T47D (cell line): Measurements from ENCODE around the gene RALY.
A peak's percentile ranks its signal among the peaks of the same experiment; 100 is the strongest.

ENCODE experiments used
- DNase-seq, 2 experiments: peaks; one replicate each; pipeline versions ENCODE4 v3.0.0 to v3.0.0-alpha.2; 2011 to 2012; ENCODE audit warnings: low read depth in 1 of 2, low spot score in 1 of 2
- JUND ChIP-seq: IDR thresholded peaks from 2 replicates; pipeline ENCODE4 v1.6.1; 2012; ENCODE audit warnings: low read depth
- in situ Hi-C: cut with HindIII; loops from 2 replicates; pipeline ENCODE4 v1.10.0; 2016; ENCODE audit warnings: low sequenced_read_pairs, low pct_unique_long_range_greater_than_20kb

The RALY gene

DNA sequence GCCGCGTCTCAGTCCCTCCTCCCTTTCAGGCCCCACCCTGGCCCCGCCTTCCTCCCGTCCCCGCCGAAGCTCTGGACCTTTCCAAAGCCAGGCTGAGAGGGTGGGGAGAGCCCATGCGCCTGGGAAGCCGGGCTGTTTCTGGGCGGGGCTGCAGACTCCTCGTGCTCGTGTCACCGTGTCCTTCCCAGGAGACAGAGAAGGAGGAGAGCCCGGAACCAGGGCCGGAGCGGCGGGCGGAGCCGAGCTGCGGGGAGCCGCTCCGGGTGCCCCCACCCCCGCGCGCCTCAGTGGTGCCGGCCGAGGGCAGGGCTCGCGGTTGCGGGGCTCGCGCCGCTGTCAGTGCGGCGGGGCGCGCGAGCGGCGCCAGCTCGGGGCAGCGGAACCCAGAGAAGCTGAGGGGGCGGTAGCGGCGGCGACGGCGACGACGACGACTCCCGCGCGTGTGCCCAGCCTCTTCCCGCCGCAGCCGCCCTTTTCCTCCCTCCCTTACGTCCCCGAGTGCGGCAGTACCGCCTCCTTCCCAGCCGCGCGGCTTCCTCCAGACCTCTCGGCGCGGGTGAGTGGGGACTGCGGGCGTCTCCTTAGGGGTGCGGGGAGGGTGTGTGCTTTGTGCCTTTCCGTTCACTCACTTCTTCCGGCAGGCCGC is at the start of gene RALY:
TSS of gene RALY (plus strand) at position 336 of the 646 bp plus-strand sequence. CDS start 78,164 bp downstream, outside the sequence.
- peak; percentile 96 to 100 for DNase-seq
- in situ Hi-C loops, result no loop called here
- no peak for TF ChIP-seq JUND

DNA sequence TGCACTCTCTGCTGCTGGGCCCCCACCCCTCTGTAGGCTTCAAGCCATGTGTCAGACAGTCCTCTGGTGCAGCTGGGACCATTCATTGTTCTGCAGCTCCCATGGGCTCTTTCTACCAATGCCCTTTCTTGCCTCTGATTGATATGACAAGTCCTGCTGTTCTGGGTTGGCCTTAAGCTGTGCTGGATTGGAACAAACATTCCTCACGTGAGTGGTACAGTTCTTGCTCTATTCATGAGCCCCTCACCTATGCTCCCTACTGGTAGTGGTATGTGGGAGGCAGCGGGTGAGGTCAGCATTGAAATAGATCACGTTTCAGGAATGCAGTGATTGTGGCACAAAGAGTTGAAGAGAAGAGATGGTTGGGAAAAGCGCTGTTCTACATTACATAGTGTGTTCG is 48.8 kb upstream of the RALY start:
- TF ChIP-seq JUND, result no peak
- no peak for DNase-seq
- in situ Hi-C loops, result no loop called here

DNA sequence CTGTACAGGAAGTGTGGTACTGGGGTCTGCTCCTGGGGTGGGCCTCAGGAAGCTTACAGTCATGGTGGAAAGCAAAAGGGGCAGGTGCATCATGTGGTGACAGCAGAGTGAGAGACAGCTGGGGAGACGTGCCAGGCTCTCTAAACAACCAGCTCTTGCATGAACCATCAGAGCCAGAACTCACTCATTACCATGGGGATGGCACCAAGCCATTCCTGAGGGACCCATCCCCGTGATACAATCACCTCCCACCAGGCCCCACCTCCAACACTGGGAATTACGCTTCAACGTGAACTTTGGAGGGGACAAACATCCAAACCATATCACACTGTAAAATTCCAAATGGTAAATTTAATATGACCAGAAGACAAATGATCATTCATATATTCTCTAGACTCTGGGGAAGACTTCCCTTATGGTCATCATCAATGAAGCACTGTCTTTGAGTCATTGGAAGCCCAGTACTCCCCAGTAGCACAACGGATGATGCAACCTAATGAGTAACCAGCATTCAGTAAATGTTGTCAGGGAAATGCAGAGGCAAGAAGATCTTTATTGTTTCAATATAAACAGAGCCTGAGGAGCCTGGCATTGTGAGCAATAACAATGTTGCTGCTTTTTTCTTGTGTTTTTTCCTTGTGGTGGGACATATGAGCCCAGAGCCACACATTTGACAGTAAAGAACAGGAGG is 48.2 kb upstream of the RALY start:
- no peak for TF ChIP-seq JUND
- in situ Hi-C loops, result no loop called here
- DNase-seq, result no peak

DNA sequence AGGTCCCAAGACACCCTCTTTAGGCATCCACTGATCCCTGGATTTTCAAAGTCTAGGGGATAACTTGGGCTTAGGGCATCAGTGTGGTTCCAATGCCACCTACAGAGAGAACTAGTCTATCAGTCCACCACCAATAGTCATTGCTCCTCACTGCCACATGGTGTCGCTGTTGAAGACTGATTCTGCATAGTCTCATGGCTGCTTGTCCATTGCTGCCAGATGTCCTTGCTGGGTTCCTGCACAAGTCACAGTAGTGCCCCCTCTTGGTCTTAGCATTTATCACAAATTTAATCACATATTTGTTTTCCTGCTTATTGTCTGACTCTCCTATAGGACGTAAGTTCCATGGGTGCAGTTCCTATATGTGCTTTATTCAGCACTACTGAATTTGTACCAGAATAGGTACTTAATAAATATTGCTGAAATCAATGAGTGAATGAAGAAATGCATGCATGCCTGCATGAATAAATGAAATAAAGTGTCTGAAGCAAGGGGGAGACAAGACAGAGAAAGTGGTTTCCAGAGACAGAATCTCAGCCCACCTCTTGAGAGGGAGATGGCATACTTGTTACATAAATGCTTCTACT is 45.9 kb upstream of the RALY start:
- in situ Hi-C loops, result no loop called here
- TF ChIP-seq JUND, result no peak
- peak; percentile 38 to 88 for DNase-seq

DNA sequence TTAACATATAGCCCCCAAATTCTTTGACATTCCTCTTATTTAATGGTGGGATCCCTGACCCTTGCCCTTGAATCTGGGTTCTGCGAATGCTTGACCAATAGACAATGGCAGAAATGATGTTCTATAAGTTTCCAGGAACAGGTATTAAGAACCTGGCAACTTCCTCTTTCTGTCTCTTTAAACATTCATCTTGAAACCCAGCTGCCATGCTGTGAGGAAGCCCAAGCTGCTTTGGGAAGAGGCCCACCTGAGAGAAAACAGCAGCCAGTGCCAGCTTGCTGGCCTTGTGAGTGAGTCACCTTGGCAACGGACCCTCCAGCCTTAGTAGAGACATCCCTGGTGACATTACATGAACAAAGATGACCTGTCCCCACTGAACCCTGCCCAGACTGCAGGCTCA is 45.2 kb upstream of the RALY start:
- TF ChIP-seq JUND, result no peak
- in situ Hi-C loops, result no loop called here
- no peak for DNase-seq

DNA sequence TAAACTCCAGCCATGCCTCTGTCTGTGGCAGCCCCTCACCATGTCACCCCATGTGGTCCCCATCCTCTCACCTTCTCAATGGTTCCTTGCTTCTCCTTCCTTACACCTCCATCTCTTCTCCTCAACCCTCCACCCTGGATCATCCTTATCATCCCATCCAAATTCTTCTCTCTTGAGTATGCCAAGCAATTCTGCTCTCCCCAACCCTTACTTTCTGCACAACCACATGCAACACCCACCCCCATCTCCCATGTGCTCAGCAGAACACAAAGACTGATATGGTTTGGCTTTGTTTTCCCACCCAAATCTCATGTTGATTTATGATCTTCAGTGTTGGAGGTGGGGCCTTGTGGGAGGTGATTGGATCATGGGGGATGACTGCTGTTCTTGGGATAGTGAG is 42.5 kb upstream of the RALY start:
- no peak for TF ChIP-seq JUND
- in situ Hi-C loops, result no loop called here
- no peak for DNase-seq

DNA sequence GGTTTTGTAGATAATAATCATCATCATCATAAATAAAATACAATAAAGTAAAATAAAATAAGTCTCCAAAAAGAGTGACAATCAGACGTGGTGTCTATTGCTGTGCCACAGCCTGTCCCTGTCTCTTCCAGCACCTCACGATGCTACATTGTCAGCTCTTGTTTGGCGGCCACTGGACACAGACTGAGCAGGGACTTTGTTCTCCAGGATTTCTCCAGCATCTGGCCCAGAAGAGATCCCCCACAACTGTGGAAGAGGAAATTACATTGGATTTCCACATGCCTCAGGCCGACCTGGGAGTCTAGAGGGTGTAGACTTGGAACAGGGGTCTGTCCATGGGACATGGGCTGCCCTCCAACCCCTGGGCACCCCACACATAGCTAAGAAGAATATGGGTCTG is 39.2 kb upstream of the RALY start:
- in situ Hi-C loops, result no loop called here
- DNase-seq, result no peak
- no peak for TF ChIP-seq JUND

DNA sequence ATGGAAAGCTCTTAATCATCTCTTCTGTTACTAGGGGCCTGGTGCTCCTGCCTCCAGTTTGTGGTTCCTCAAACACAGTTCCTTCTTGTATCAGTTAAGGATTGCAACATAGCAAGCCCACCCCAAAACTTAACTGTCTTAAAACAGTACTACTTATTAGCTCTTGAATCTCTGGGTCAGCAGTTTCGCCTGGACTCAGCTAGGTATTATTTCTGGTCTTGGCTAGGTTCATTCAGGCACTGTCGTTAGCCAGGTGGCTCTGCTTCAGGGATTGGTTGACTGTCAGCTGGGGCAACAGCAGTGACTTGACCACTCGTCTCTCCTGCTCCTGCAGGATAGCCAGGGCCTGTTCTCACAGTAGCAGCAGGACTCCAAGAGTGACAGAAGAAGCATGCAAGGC is 30.0 kb upstream of the RALY start:
- peak; percentile 36 to 51 for DNase-seq
- in situ Hi-C loops, result no loop called here
- no peak for TF ChIP-seq JUND

DNA sequence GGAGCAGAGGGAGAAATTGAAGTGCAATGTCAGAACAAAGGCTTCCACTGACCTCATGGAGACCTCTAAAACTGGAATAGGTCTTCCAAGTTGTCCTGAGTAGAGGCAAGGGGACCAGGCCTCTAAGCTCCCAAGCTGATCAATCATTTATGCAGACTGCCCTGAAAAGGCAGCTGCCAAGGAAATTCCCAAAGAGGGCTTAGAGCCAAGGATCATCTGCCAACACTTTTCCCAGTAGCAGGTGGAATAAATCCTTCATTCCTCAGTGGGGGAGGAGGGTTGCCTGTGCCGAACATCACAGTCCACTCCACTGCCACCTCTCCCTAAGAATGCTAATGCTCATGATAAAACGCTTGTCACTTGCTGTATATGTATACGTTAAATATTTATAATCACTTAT is 29.3 kb upstream of the RALY start:
- in situ Hi-C loops, result no loop called here
- DNase-seq, result no peak
- no peak for TF ChIP-seq JUND

DNA sequence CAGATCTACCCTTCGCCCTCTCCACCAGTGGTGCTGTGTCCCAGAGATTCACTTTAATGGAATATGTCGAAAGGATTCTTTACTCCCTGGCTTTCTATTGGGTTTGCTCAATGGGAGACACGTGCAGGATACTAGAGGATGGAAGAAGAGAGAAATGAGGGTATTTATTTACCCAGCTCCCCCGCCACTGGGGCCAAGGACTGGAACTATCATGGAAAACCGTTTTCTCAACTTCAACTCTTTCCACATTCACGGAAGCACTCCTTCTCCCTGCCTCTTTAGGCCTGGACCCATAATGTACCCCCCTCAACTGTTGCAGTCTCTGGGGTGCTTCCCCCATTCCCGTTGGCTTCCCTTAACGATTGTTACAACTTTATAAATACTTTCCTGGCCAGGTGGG is 26.6 kb upstream of the RALY start:
- in situ Hi-C loops, result no loop called here
- DNase-seq, result no peak
- no peak for TF ChIP-seq JUND

DNA sequence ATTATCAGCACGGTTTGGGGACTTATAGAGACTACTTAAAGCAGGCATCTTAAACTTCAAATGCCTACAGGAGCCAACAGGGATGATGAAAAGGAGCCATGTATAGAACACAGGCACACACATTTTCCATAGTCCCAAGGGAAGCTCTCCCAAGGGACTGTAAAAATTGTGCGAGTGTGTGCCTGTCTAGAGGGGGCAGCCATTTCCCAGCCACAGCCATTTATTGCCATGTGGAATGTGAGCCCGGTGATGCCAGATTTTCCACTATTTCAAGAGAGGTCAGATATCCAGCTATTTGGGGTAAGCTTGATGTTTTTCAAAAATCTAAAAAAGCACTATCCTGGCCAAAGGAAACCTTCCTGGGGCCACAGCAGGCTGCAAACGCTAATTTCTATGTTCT is 24.1 kb upstream of the RALY start:
- in situ Hi-C loops, result no loop called here
- no peak for TF ChIP-seq JUND
- no peak for DNase-seq

DNA sequence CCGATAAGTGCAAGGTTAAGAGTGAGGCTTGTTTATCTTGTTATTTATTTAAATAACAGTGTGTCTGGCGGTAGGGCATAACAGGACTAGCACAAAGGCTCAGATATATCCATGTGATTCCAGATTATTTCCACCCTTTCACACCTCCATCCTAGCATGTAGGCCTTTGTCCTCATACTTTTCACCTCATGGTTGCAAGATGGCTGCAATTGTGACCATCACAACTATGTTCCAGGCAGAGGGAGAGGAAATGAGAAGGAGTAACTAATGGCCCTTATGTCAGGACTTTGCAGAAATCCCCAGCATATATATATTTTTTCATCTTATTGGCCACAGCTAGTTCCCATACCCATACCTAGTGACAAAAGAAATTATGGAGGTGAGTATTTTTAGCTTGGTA is 23.5 kb upstream of the RALY start:
- no peak for DNase-seq
- no peak for TF ChIP-seq JUND
- in situ Hi-C loops, result no loop called here

DNA sequence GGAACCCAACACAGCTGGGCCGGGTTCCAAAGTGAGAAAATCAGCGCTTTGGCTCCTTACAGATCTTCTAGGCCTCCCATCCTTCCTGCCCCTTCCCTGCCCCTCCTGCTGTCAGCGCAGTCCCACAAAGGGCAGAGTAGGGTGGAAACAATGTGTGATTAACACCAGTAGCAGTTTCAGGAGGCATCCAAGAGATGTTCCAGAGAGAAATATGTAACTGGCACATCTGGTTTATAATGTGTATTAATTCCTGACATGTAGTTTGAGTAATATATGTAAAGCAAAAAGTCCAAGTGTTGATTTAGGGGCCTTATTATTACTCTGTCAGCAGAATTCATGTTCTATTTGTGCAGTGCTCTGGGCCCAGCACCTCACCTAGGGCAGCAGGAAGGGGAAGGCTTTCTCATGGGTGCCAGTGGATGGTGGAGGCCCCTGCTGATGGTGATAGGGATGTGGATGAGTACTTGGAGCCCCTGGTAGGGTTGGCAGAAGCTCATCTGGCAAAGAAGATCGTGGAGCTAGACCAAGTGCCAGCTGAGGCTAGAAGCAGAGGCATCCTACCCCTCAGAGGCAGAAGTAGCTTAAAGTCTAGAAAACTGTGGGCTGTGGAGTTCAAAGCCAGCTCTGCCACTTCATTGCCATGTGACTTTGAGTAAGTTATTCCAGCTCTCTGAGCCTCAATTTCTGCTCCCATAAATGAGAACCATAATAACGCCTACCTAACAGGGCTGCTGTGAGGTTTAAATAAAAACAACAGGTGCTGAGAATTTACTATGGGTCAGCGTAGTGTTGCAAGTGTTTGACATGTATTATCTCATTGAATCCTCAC is 22.4 kb upstream of the RALY start:
- DNase-seq, result no peak
- in situ Hi-C loops, result no loop called here
- TF ChIP-seq JUND, result no peak
